ENCODE results near the gene GSE1.

- TF ChIP-seq CTCF (IDR thresholded peaks at IDR 0.05) (no peak), POLR2AphosphoS5 (IDR thresholded peaks at IDR 0.05) (no peak), POLR2A (IDR thresholded peaks at IDR 0.05) (no peak), EP300 (IDR thresholded peaks at IDR 0.05) (no peak)
Observed at GRCh38 chr16:85707528-85708095, 94.5 kb downstream of the GSE1 start.
